ENCODE data around the gene ESRRG. TPM values are rescaled to one million over a fixed set of nuclear protein-coding genes. Genes with fewer than 3 reads are reported as not detected.

The ESRRG gene
- total RNA-seq, 2 experiments from 2014 or later: not detected

- CTCF ChIA-PET: no interaction called here
- POLR2A ChIA-PET: no interaction called here
Measured at GRCh38 chr1:216466162-216466801, 256.9 kb downstream of the ESRRG start.

GRCh38 chr1:216464489-216464888, 258.7 kb downstream of the ESRRG start:
- ChIA-PET CTCF (interaction anchor here (0.6 kb wide), 1 partner anchor 1575 kb away, joined by 3 read pairs; no protein-coding TSS in a partner anchor), POLR2A (no interaction called here)

- CTCF ChIA-PET: no interaction called here
Measured at GRCh38 chr1:216462066-216462775, 261.0 kb downstream of the ESRRG start.

DNA sequence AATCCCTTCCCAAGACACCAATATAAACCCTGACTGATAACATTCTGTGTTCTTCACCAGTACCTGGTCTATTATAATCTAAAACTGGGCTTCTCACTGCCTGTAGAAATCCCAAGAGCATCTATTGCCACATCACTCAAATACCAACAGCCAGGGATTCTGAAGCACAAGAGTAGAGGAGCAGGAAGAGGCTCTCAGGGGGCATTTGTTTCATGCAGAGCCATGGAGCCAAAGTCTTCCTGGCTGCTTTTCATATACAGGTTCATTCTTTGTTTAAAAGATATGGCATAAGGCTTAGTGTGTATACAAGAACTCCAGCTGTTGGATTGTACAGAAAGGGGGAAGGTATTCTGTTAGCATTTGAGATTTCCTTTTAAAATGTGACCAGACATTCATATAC, 261.8 kb downstream of the ESRRG start:
- ChIA-PET CTCF (no interaction called here), POLR2A (no interaction called here)

More at GRCh38 chr1:216462066-216462775, 261.0 kb downstream of the ESRRG start:
- POLR2A ChIA-PET: no interaction called here

GRCh38 chr1:216459651-216460207, 263.5 kb downstream of the ESRRG start:
- CTCF ChIA-PET: no interaction called here
- POLR2A ChIA-PET: no interaction called here

DNA sequence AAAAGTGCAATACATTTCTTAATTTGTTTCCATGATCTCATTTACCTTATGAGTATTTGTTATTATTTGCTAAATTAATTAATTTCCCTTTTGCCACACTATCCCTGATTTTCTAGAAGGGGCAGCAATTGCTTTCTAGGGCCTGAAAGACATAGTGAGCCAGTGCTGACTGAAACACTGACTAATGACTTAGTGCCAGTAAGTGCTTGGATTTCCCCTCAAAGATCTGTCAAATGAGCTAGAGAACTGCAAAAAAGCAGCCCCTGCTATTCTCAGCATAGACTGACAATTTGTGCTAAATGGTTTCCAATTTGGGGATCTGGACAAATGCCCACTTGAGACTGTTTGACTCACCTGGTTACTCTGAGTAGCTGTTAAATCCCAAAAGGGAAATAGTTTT, 264.4 kb downstream of the ESRRG start:
- ChIA-PET CTCF (no interaction called here), POLR2A (no interaction called here)

GRCh38 chr1:216457356-216457755, 265.9 kb downstream of the ESRRG start:
- POLR2A ChIA-PET: no interaction called here
- CTCF ChIA-PET: no interaction called here

DNA sequence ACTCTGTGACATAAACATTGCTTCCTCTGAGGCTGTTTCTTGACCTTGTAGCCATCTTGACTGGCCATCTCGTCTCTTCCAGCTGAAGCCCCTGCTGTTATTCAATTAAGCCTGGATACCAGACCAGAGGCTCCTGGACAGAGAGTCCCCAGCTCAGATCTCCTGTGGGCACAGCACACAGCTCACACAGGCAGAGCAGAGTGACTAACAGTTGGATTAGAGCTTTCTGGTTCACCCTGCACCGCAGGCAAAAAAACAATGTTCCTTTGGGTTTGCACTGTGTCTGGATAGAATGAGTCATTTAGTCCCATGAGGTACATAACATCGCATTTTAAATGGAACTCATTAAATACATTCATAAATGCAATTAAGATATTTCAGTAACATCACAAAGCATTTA, 266.5 kb downstream of the ESRRG start:
- POLR2A ChIA-PET: no interaction called here
- CTCF ChIA-PET: no interaction called here

DNA sequence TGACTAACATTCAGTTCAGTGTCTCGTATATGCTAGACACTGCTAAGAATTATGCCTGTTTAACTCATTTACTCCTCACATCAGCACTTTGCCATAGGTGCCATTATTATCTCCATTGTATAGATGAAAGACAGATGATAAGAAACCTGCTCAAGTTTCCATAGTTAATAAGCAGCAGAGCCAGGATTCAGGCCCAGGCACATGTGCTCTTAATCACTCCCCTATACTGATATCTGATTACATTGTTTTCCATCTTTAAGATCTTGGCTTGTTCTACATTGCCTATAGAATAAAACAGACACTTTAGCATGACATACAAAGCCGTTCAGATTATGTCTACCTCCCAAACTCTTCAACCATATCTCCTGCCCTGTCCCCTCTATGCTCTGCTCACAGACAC, 269.5 kb downstream of the ESRRG start:
- POLR2A ChIA-PET: no interaction called here
- CTCF ChIA-PET: no interaction called here

Data from activated CD8-positive, alpha-beta memory T cell treated with anti-CD3 and anti-CD28 coated beads for 36 hours (primary cell).